ENCODE data around the gene CHRM1. TPM values are rescaled to one million over a fixed set of nuclear protein-coding genes. Genes with fewer than 3 reads are reported as not detected.

CHRM1 gene
- total RNA-seq, 5 donors from 2014 or later (not counting 1 experiment from before 2014, with no cell fraction given): not detected

- CTCF ChIA-PET: no interaction called here
- WGBS (ENCODE audit: insufficient coverage): 86% methylated on average over 4 of the region's 5 CpGs
- H3K36me3 ChIP-seq (ENCODE audit: control insufficient read depth in 2 of 2, extremely low read depth in 1 of 2, insufficient read depth in 1 of 2, low read length in 1 of 2): no peaks in the 10 kb centered on the region
- no peak for ATAC-seq (replicated peaks in 1 of 4)
- no peak for DNase-seq
- Mint-ChIP-seq H3K4me1 (no peaks in the 10 kb centered on the region), H3K4me3 (no peak overlapping the region), H3K9me3 (peaks cover 0 to 7% (median 3%) of the 10 kb centered on the region in 3 donors), H3K27ac (no peak overlapping the region), H3K27me3 (peaks cover 27 to 31% of the 10 kb centered on the region in 2 donors), H3K36me3 (no peaks in the 10 kb centered on the region)
- no peaks in the 10 kb centered on the region for H3K9me3 ChIP-seq
- H3K4me1 ChIP-seq (ENCODE audit: control insufficient read depth in 1 of 2, extremely low read depth in 1 of 2, insufficient read depth in 2 of 2, low read length in 2 of 2): no peaks in the 10 kb centered on the region
- H3K27me3 ChIP-seq (replicated peaks in 1 of 2; ENCODE audit: control insufficient read depth in 2 of 2, extremely low read depth in 1 of 2, insufficient read depth in 2 of 2, low read length in 1 of 2): peaks cover 0 to 44% of the 10 kb centered on the region in 2 experiments
- no peak overlapping the region for H3K27ac ChIP-seq (ENCODE audit: low read length)
- H3K4me3 ChIP-seq (ENCODE audit: control insufficient read depth in 1 of 2, extremely low read depth in 1 of 2, low read length in 1 of 2): no peak overlapping the region
- POLR2A ChIA-PET: no interaction called here
Observed at GRCh38 chr11:62933750-62934495, 12.8 kb upstream of the CHRM1 start.

GRCh38 chr11:62933285-62933684 lies 12.1 kb upstream of the CHRM1 start:
- Mint-ChIP-seq H3K4me1 (no peaks in the 10 kb centered on the region), H3K36me3 (no peaks in the 10 kb centered on the region), H3K27me3 (peaks cover 34 to 37% of the 10 kb centered on the region in 2 donors), H3K27ac (no peak overlapping the region), H3K9me3 (peaks cover 0 to 7% (median 3%) of the 10 kb centered on the region in 3 donors), H3K4me3 (no peak overlapping the region)
- Histone ChIP-seq H3K27me3 (replicated peaks in 1 of 2; ENCODE audit: control insufficient read depth in 2 of 2, extremely low read depth in 1 of 2, insufficient read depth in 2 of 2, low read length in 1 of 2) (peaks cover 2 to 51% of the 10 kb centered on the region in 2 experiments), H3K9me3 (no peaks in the 10 kb centered on the region), H3K4me3 (ENCODE audit: control insufficient read depth in 1 of 2, extremely low read depth in 1 of 2, low read length in 1 of 2) (no peak overlapping the region), H3K36me3 (ENCODE audit: control insufficient read depth in 2 of 2, extremely low read depth in 1 of 2, insufficient read depth in 1 of 2, low read length in 1 of 2) (no peaks in the 10 kb centered on the region), H3K27ac (ENCODE audit: low read length) (no peak overlapping the region), H3K4me1 (ENCODE audit: control insufficient read depth in 1 of 2, extremely low read depth in 1 of 2, insufficient read depth in 2 of 2, low read length in 2 of 2) (no peaks in the 10 kb centered on the region)
- no peak for ATAC-seq (replicated peaks in 1 of 4)
- WGBS (ENCODE audit: insufficient coverage): 68% methylated on average over 11 of the region's 13 CpGs
- DNase-seq: no peak
- ChIA-PET POLR2A (no interaction called here), CTCF (no interaction called here)

GRCh38 chr11:62931499-62932278 lies 10.5 kb upstream of the CHRM1 start:
- Histone ChIP-seq H3K9me3 (no peaks in the 10 kb centered on the region), H3K4me3 (ENCODE audit: control insufficient read depth in 1 of 2, extremely low read depth in 1 of 2, low read length in 1 of 2) (no peak overlapping the region), H3K4me1 (ENCODE audit: control insufficient read depth in 1 of 2, extremely low read depth in 1 of 2, insufficient read depth in 2 of 2, low read length in 2 of 2) (peaks cover 0 to 7% of the 10 kb centered on the region in 2 experiments), H3K27me3 (replicated peaks in 1 of 2; ENCODE audit: control insufficient read depth in 2 of 2, extremely low read depth in 1 of 2, insufficient read depth in 2 of 2, low read length in 1 of 2) (peaks cover 5 to 61% of the 10 kb centered on the region in 2 experiments), H3K36me3 (ENCODE audit: control insufficient read depth in 2 of 2, extremely low read depth in 1 of 2, insufficient read depth in 1 of 2, low read length in 1 of 2) (no peaks in the 10 kb centered on the region), H3K27ac (ENCODE audit: low read length) (no peak overlapping the region)
- Mint-ChIP-seq H3K4me3 (no peak overlapping the region), H3K9me3 (no peaks in the 10 kb centered on the region), H3K36me3 (no peaks in the 10 kb centered on the region), H3K27ac (no peak overlapping the region), H3K4me1 (peaks cover 0 to 6% (median 6%) of the 10 kb centered on the region in 3 donors), H3K27me3 (peaks cover 42 to 48% of the 10 kb centered on the region in 2 donors)
- ChIA-PET POLR2A (no interaction called here), CTCF (no interaction called here)
- 65% methylated on average over 2 of the region's 8 CpGs for WGBS (ENCODE audit: insufficient coverage)
- DNase-seq (no peak), ATAC-seq (replicated peaks in 1 of 4) (no peak)

- ChIA-PET CTCF (no interaction called here), POLR2A (no interaction called here)
- Mint-ChIP-seq H3K4me1 (peaks cover 9 to 16% (median 15%) of the 10 kb centered on the region in 3 donors), H3K9me3 (no peaks in the 10 kb centered on the region), H3K4me3 (no peak overlapping the region), H3K27me3 (peaks cover 49 to 57% of the 10 kb centered on the region in 2 donors), H3K27ac (no peak overlapping the region), H3K36me3 (no peaks in the 10 kb centered on the region)
- WGBS (ENCODE audit: insufficient coverage): 57% methylated on average over 1 of the region's 1 CpG
- Histone ChIP-seq H3K4me1 (ENCODE audit: control insufficient read depth in 1 of 2, extremely low read depth in 1 of 2, insufficient read depth in 2 of 2, low read length in 2 of 2) (peaks cover 0 to 17% of the 10 kb centered on the region in 2 experiments), H3K27me3 (replicated peaks in 1 of 2; ENCODE audit: control insufficient read depth in 2 of 2, extremely low read depth in 1 of 2, insufficient read depth in 2 of 2, low read length in 1 of 2) (peaks cover 5 to 63% of the 10 kb centered on the region in 2 experiments), H3K4me3 (ENCODE audit: control insufficient read depth in 1 of 2, extremely low read depth in 1 of 2, low read length in 1 of 2) (no peak overlapping the region), H3K27ac (ENCODE audit: low read length) (no peak overlapping the region), H3K9me3 (no peaks in the 10 kb centered on the region), H3K36me3 (ENCODE audit: control insufficient read depth in 2 of 2, extremely low read depth in 1 of 2, insufficient read depth in 1 of 2, low read length in 1 of 2) (no peaks in the 10 kb centered on the region)
- no peak for DNase-seq
- ATAC-seq (replicated peaks in 1 of 4): no peak
Observed at GRCh38 chr11:62930666-62931065, 9.5 kb upstream of the CHRM1 start.

GRCh38 chr11:62930157-62930556 lies 9.0 kb upstream of the CHRM1 start:
- H3K27ac Mint-ChIP-seq: no peak overlapping the region
- peaks cover 54 to 63% of the 10 kb centered on the region in 2 donors for H3K27me3 Mint-ChIP-seq
- no peak overlapping the region for H3K4me3 ChIP-seq (ENCODE audit: control insufficient read depth in 1 of 2, extremely low read depth in 1 of 2, low read length in 1 of 2)
- peaks cover 14 to 21% (median 20%) of the 10 kb centered on the region in 3 donors for H3K4me1 Mint-ChIP-seq
- ChIA-PET CTCF (no interaction called here), POLR2A (no interaction called here)
- no peak for DNase-seq
- peaks cover 0 to 22% of the 10 kb centered on the region in 2 experiments for H3K4me1 ChIP-seq (ENCODE audit: control insufficient read depth in 1 of 2, extremely low read depth in 1 of 2, insufficient read depth in 2 of 2, low read length in 2 of 2)
- WGBS (ENCODE audit: insufficient coverage): 50% methylated on average over 1 of the region's 4 CpGs
- H3K27ac ChIP-seq (ENCODE audit: low read length): no peak overlapping the region
- no peaks in the 10 kb centered on the region for H3K9me3 ChIP-seq
- peaks cover 5 to 68% of the 10 kb centered on the region in 2 experiments for H3K27me3 ChIP-seq (replicated peaks in 1 of 2; ENCODE audit: control insufficient read depth in 2 of 2, extremely low read depth in 1 of 2, insufficient read depth in 2 of 2, low read length in 1 of 2)
- H3K9me3 Mint-ChIP-seq: no peaks in the 10 kb centered on the region
- no peaks in the 10 kb centered on the region for H3K36me3 ChIP-seq (ENCODE audit: control insufficient read depth in 2 of 2, extremely low read depth in 1 of 2, insufficient read depth in 1 of 2, low read length in 1 of 2)
- ATAC-seq (replicated peaks in 1 of 4): no peak
- no peak overlapping the region for H3K4me3 Mint-ChIP-seq
- H3K36me3 Mint-ChIP-seq: no peaks in the 10 kb centered on the region

GRCh38 chr11:62928011-62928410 lies 6.8 kb upstream of the CHRM1 start:
- 24% methylated on average over 7 of the region's 13 CpGs for WGBS (ENCODE audit: insufficient coverage)
- Mint-ChIP-seq H3K27ac (no peak overlapping the region), H3K4me3 (no peak overlapping the region), H3K9me3 (no peaks in the 10 kb centered on the region), H3K4me1 (peaks cover 24 to 32% (median 29%) of the 10 kb centered on the region in 3 donors), H3K27me3 (peaks cover 57 to 75% of the 10 kb centered on the region in 2 donors), H3K36me3 (no peaks in the 10 kb centered on the region)
- no peak for ATAC-seq (replicated peaks in 1 of 4)
- no peak overlapping the region for H3K27ac ChIP-seq (ENCODE audit: low read length)
- ChIA-PET CTCF (no interaction called here), POLR2A (no interaction called here)
- DNase-seq: no peak
- H3K9me3 ChIP-seq: no peaks in the 10 kb centered on the region
- H3K36me3 ChIP-seq (ENCODE audit: control insufficient read depth in 2 of 2, extremely low read depth in 1 of 2, insufficient read depth in 1 of 2, low read length in 1 of 2): no peaks in the 10 kb centered on the region
- peaks cover 0 to 38% of the 10 kb centered on the region in 2 experiments for H3K4me1 ChIP-seq (ENCODE audit: control insufficient read depth in 1 of 2, extremely low read depth in 1 of 2, insufficient read depth in 2 of 2, low read length in 2 of 2)
- H3K27me3 ChIP-seq (replicated peaks in 1 of 2; ENCODE audit: control insufficient read depth in 2 of 2, extremely low read depth in 1 of 2, insufficient read depth in 2 of 2, low read length in 1 of 2): peaks cover 5 to 82% of the 10 kb centered on the region in 2 experiments
- no peak overlapping the region for H3K4me3 ChIP-seq (ENCODE audit: control insufficient read depth in 1 of 2, extremely low read depth in 1 of 2, low read length in 1 of 2)

All from T-cell (primary cell).